WERI-Rb-1 (cell line): ENCODE results near the gene PRSS27.

Experiments
- DNase-seq: peaks from one replicate; pipeline ENCODE4 v3.0.0-alpha.2; 2020
- H3K27ac ChIP-seq: fragments of 250-450 bp; sonication (Bioruptor Pico); 2 replicates; pipeline ENCODE4 v1.5.1; 2020; ENCODE audit warnings: mild to moderate bottlenecking, moderate library complexity
- H3K27me3 ChIP-seq: fragments of 250-450 bp; sonication (Bioruptor Pico); 2 replicates; pipeline ENCODE4 v1.5.1; 2021; ENCODE audit warnings: mild to moderate bottlenecking, low read depth, moderate library complexity; ENCODE audit not compliant: insufficient read depth, severe bottlenecking
- H3K36me3 ChIP-seq: fragments of 250-450 bp; sonication (Bioruptor Pico); 2 replicates; pipeline ENCODE4 v1.5.1; 2020; ENCODE audit warnings: mild to moderate bottlenecking, moderate library complexity
- H3K4me3 ChIP-seq: 2 replicates; pipeline ENCODE4 v1.5.1; 2011; ENCODE audit warnings: low read depth, mild to moderate bottlenecking, control low read depth, low read length
- H3K9me3 ChIP-seq: fragments of 250-450 bp; sonication (Bioruptor Pico); 2 replicates; pipeline ENCODE4 v1.5.1; 2021; ENCODE audit warnings: mild to moderate bottlenecking, moderate library complexity; ENCODE audit not compliant: severe bottlenecking
- TF ChIP-seq, protein P1 (sequence below): IDR thresholded peaks from 2 replicates; pipeline ENCODE4 v1.5.1; 2011; ENCODE audit warnings: low read depth, mild to moderate bottlenecking, control low read depth, inconsistent platforms, low read length

PRSS27 gene

GRCh38 chr16:2704983-2705275 is 15.1 kb downstream of the PRSS27 start:
- Histone ChIP-seq H3K36me3 (peaks cover 54% of the 10 kb centered on the region), H3K27me3 (no peaks in the 10 kb centered on the region), H3K27ac (no peak overlapping the region), H3K9me3 (no peaks in the 10 kb centered on the region), H3K4me3 (no peak overlapping the region)
- TF ChIP-seq, protein P1, sequence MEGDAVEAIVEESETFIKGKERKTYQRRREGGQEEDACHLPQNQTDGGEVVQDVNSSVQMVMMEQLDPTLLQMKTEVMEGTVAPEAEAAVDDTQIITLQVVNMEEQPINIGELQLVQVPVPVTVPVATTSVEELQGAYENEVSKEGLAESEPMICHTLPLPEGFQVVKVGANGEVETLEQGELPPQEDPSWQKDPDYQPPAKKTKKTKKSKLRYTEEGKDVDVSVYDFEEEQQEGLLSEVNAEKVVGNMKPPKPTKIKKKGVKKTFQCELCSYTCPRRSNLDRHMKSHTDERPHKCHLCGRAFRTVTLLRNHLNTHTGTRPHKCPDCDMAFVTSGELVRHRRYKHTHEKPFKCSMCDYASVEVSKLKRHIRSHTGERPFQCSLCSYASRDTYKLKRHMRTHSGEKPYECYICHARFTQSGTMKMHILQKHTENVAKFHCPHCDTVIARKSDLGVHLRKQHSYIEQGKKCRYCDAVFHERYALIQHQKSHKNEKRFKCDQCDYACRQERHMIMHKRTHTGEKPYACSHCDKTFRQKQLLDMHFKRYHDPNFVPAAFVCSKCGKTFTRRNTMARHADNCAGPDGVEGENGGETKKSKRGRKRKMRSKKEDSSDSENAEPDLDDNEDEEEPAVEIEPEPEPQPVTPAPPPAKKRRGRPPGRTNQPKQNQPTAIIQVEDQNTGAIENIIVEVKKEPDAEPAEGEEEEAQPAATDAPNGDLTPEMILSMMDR: no peak
- DNase-seq: no peak

GRCh38 chr16:2704166-2704982 is 15.7 kb downstream of the PRSS27 start:
- Histone ChIP-seq H3K27ac (no peak overlapping the region), H3K4me3 (no peak overlapping the region), H3K9me3 (no peaks in the 10 kb centered on the region), H3K27me3 (no peaks in the 10 kb centered on the region), H3K36me3 (peaks cover 56% of the 10 kb centered on the region)
- TF ChIP-seq, protein P1: no peak
- no peak for DNase-seq

DNA sequence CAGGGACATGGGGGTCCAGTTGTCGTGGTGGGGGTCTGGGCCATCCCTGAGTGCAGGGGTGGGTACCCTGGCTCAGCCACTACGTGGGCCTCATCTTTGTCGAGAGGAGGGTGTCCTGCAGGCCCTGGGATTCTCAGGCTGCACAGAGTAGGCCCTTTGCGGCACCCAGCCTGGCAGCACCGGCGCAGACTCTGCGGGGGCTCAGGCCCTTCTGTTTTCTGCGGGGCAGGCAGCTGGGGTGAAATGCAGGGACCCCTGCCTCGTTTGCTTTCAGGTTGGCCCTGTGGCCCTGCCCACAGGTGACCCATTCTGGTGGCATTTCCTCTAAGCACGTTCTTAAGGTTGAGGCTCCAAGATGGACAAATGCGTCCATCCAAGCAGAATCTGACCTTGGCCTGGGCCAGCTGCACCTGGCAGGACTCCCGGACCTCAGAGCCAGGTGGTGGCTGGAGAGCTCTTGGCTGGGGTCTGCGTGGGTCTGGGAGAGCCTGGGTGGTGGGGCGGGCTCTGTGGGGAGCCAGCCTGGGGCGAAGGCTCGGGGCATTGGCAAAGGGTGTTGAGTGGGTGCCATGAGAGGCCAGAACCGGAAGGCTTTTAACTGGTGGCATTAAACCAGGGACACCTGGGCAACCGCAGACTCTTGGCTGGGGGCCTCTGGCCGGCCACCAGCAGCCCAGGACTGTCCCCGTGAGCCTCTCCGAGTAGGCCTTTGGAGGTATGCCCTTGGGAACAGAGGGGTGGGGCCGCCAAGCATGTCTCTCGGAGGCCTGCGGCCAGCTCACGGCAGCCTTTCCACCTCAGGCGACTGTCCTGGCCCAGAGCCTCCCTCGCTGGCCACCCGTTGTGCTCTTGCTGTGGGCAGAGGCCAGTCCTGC is 16.9 kb downstream of the PRSS27 start:
- Histone ChIP-seq H3K9me3 (no peaks in the 10 kb centered on the region), H3K27ac (no peak overlapping the region), H3K36me3 (peaks cover 56% of the 10 kb centered on the region), H3K4me3 (no peak overlapping the region), H3K27me3 (no peaks in the 10 kb centered on the region)
- TF ChIP-seq, protein P1: no peak
- DNase-seq: no peak

DNA sequence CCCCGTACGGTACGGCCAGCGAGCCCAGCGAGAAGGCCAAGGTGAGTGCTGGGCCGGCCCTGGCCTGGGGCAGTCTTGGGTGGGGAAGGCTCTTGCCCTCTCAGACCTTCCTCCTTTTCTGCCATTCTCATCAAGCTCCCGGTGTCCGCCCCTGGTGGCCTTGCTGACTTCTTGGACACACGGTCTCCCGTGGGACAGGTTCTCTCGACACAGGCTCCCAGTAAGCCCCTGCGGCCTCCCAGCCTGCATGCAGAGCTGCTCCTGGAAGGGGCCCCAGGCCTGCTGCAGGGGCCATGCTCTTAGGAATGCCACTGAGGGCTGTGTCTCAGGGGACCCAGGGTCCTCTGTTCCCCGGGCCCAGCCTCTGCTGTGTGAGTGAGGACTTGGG is 17.6 kb downstream of the PRSS27 start:
- H3K9me3 ChIP-seq: no peaks in the 10 kb centered on the region
- H3K4me3 ChIP-seq: no peak overlapping the region
- H3K36me3 ChIP-seq: peaks cover 57% of the 10 kb centered on the region
- H3K27ac ChIP-seq: no peak overlapping the region
- TF ChIP-seq, protein P1: no peak
- no peaks in the 10 kb centered on the region for H3K27me3 ChIP-seq
- DNase-seq: no peak

DNA sequence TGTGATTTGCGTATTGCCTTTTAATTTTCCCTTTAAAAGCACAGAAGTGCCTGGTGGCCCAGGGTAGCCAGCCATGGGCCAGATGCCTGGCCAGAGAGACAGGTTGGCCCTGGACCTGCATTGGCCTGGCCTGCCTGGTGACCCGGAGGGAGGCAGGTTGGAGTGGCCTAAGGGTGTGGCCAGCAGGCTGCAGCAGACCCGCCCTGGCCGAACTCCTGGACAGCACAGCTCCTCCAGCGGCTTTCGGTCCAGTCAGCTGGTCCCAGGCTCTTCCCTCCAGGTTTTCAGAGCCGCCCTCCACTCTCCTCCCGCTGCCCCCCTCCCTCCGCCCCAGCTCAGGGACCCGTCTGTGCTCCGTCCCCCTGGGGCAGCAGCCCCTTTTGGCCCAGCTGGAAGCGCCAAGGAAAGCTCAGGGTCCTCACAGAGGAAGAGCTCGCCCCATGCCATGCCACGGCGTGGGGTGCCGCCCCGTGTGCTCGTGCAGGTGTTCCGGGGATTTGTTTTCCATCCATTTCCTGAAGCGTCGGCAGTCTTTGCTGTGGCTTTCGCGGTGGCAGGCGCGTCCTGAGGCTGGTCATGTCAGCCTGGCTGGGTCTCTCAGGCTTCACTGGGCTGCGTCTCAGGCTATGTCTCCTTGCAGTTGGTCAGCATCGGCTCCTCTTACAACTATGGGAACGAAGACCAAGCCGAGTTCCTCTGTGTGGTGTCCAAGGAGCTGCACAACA is 18.1 kb downstream of the PRSS27 start:
- H3K4me3 ChIP-seq: no peak overlapping the region

More for the DNA sequence above, 18.1 kb downstream of the PRSS27 start:
- Histone ChIP-seq H3K9me3 (no peaks in the 10 kb centered on the region), H3K36me3 (peaks cover 58% of the 10 kb centered on the region), H3K27me3 (no peaks in the 10 kb centered on the region), H3K27ac (no peak overlapping the region)
- TF ChIP-seq, protein P1: no peak
- DNase-seq: no peak
